ENCODE data around the gene JAZF1. TPM values are rescaled to one million over a fixed set of nuclear protein-coding genes. Genes with fewer than 3 reads are reported as not detected.

Gene JAZF1
- total and polyA plus RNA-seq, 2 of the 8 experiments (the other 6 are each of a cell fraction or from before 2014, with no cell fraction given) = 2.6 to 21.8 TPM

DNA sequence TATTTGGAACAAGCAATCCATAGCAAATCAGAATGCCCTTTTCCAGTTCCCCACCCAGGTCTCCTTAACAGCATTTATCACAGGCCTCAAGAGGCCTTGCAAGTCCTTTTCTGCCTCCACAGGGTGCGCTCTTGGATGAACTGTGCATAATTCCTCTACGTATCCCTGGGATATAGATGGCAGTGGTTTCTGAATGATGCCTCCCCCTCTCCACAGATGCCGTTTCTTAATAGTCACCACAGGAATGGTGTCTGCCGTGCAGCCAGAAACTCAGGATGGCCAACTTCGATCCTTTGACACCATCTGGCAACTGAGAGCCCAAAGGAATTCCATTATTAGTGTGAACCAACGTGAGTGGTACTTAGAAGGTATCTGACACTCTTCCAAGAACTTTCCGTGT, 43.1 kb downstream of the JAZF1 start:
- no peak for TF ChIP-seq YY1 (IDR thresholded peaks at IDR 0.05; ENCODE audit: low read depth, low read length)
- TF ChIP-seq KDM4A (IDR thresholded peaks at IDR 0.05; ENCODE audit: low read depth, low read length, severe bottlenecking) = no peak
- no peak for TF ChIP-seq TAF1 (IDR thresholded peaks at IDR 0.05; ENCODE audit: low read depth, low read length)
- TF ChIP-seq RAD21 (IDR thresholded peaks at IDR 0.05 in 1 of 2, conservative IDR thresholded peaks at IDR 0.05 in 1 of 2; ENCODE audit: low read depth in 2 of 2, low read length in 2 of 2) = no peak
- TF ChIP-seq SP2 (IDR thresholded peaks at IDR 0.05; ENCODE audit: low read length) = no peak
- TF ChIP-seq, protein P1, sequence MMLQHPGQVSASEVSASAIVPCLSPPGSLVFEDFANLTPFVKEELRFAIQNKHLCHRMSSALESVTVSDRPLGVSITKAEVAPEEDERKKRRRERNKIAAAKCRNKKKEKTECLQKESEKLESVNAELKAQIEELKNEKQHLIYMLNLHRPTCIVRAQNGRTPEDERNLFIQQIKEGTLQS (IDR thresholded peaks at IDR 0.05; ENCODE audit: insufficient read depth, low read depth, low read length) = no peak
- TF ChIP-seq EP300 (IDR thresholded peaks at IDR 0.05; ENCODE audit: borderline replicate concordance in 1 of 2, low read depth in 2 of 2, low read length in 2 of 2) = no peak
- Histone ChIP-seq H3K4me3 (ENCODE audit: extremely low read depth in 1 of 4, insufficient read depth in 2 of 4, low read depth in 3 of 4, low read length in 4 of 4) (no peak overlapping the region), H2AFZ (ENCODE audit: low read length) (no peak overlapping the region), H3K4me1 (replicated peaks in 1 of 4; ENCODE audit: control insufficient read depth in 3 of 4, insufficient read depth in 4 of 4, low read length in 3 of 4) (no peaks in the 10 kb centered on the region; a peak in 2 of 7 replicates), H4K20me1 (replicated peaks in 1 of 2; ENCODE audit: control insufficient read depth in 1 of 2, insufficient read depth in 2 of 2, low read length in 2 of 2) (no peaks in the 10 kb centered on the region), H3K27me3 (replicated peaks in 1 of 4; ENCODE audit: control insufficient read depth in 3 of 4, extremely low read depth in 1 of 4, insufficient read depth in 3 of 4, low read length in 3 of 4) (no peaks in the 10 kb centered on the region), H2AK5ac (ENCODE audit: low read depth, low read length) (no peak overlapping the region), H3K23ac (ENCODE audit: insufficient read length) (no peak overlapping the region), H3K9me3 (ENCODE audit: insufficient read depth in 2 of 2, low read depth in 1 of 2, low read length in 1 of 2) (no peaks in the 10 kb centered on the region), H2BK120ac (replicated peaks; ENCODE audit: low read depth, low read length) (no peak overlapping the region), H3K36me3 (ENCODE audit: control insufficient read depth in 2 of 4, insufficient read depth in 4 of 4, low read length in 3 of 4) (no peaks in the 10 kb centered on the region), H3K23me2 (ENCODE audit: low read depth, low read length) (no peaks in the 10 kb centered on the region), H3K56ac (replicated peaks; ENCODE audit: insufficient read length, low read depth, low read length) (no peak overlapping the region), H3K27ac (ENCODE audit: low read depth, low read length) (no peak overlapping the region), H3K4ac (replicated peaks; ENCODE audit: insufficient read length, low read depth, low read length) (no peak overlapping the region), H2BK20ac (ENCODE audit: low read length) (no peak overlapping the region), H3K79me1 (ENCODE audit: low read depth, low read length) (no peaks in the 10 kb centered on the region; the same call in 1 of the 2 replicates), H2BK5ac (ENCODE audit: low read depth, low read length) (no peak overlapping the region; the same call in 1 of the 2 replicates), H3K14ac (ENCODE audit: insufficient read length) (no peak overlapping the region), H3K9ac (replicated peaks in 1 of 4; ENCODE audit: extremely low read depth in 1 of 4, low read depth in 3 of 4, low read length in 3 of 4) (no peak overlapping the region), H4K5ac (ENCODE audit: insufficient read length, low read depth, low read length) (no peak overlapping the region), H2BK15ac (ENCODE audit: low read length) (no peak overlapping the region), H4K91ac (replicated peaks; ENCODE audit: insufficient read length, low read length) (no peak overlapping the region), H3K18ac (ENCODE audit: extremely low read depth, low read length) (no peak overlapping the region), H3K79me2 (ENCODE audit: control insufficient read depth in 1 of 2, insufficient read depth in 2 of 2, low read length in 2 of 2) (no peaks in the 10 kb centered on the region; a peak in 1 of 4 replicates), H3K4me2 (ENCODE audit: insufficient read depth in 1 of 2, low read depth in 2 of 2, low read length in 2 of 2) (no peak overlapping the region), H4K8ac (ENCODE audit: extremely low read depth, insufficient read depth, low read length) (no peak overlapping the region), H2BK12ac (ENCODE audit: low read depth, low read length) (no peak overlapping the region)
- ChIA-PET POLR2A (ENCODE audit: partially characterized antibody) (no interaction called here), CTCF (ENCODE audit: partially characterized antibody) (no interaction called here)
- DNase-seq (ENCODE audit: low read depth in 1 of 2, low spot score in 2 of 2) (no peak), FAIRE-seq (no peak)
- WGBS, 2 experiments (ENCODE audit: extremely low coverage in 1 of 2, insufficient coverage in 1 of 2, insufficient read length in 1 of 2, insufficient replicate concordance in 2 of 2, low coverage in 1 of 2, low lambda C conversion rate in 2 of 2, missing lambda C conversion rate in 1 of 2) = 86% methylated on average over 7 of the region's 7 CpGs; no CpG with 5 or more reads in 1 of the 2 experiments

Measured in H1 (cell line).